ENCODE measurements around the gene SMIM14.
"Not testable (repeated sequence)": the region's sequence is repeated elsewhere in the genome, so short reads cannot be mapped to it uniquely, and the experiment has no call there.

SMIM14 gene

GRCh38 chr4:39655876-39656275 is 17.2 kb upstream of the SMIM14 start:
- peak; percentile 24 for DNase-seq
- no peak overlapping the region for H4K8ac ChIP-seq (ENCODE audit: low read length)
- peak overlapping the region; percentile 56 for H3K9ac ChIP-seq (ENCODE audit: low read length)
- no peaks in the 10 kb centered on the region for H3K36me3 ChIP-seq (ENCODE audit: control insufficient read depth in 1 of 2, insufficient read depth in 2 of 2, low read depth in 1 of 2, low read length in 2 of 2)
- H3K4me1 ChIP-seq (ENCODE audit: control insufficient read depth, insufficient read depth, low read depth, low read length) = no peaks in the 10 kb centered on the region
- H3K4ac ChIP-seq (ENCODE audit: low read depth in 1 of 2, low read length in 2 of 2) = no peak overlapping the region
- H3K23ac ChIP-seq (ENCODE audit: low read length in 2 of 2) = no peak overlapping the region
- H3K18ac ChIP-seq (ENCODE audit: low read depth in 1 of 2, low read length in 2 of 2) = no peak overlapping the region
- H2BK5ac ChIP-seq (ENCODE audit: low read depth, low read length, poor library complexity, severe bottlenecking) = no peak overlapping the region
- H3K27me3 ChIP-seq (ENCODE audit: control insufficient read depth in 1 of 2, insufficient read depth in 1 of 2, low read length in 2 of 2) = no peaks in the 10 kb centered on the region
- no peak overlapping the region for H2BK120ac ChIP-seq (ENCODE audit: low read depth, low read length)
- H3K14ac ChIP-seq (ENCODE audit: low read length in 2 of 2) = no peak overlapping the region
- no peaks in the 10 kb centered on the region for H3K79me1 ChIP-seq (replicated peaks; ENCODE audit: low read length, poor library complexity, severe bottlenecking)
- no peak overlapping the region for H2BK12ac ChIP-seq (ENCODE audit: low read length in 2 of 2)
- H2BK15ac ChIP-seq (ENCODE audit: low read depth, poor library complexity, severe bottlenecking) = no peak overlapping the region
- no peak overlapping the region for H2AK5ac ChIP-seq (ENCODE audit: low read length, severe bottlenecking)
- peak overlapping the region in 1 of 2 experiments; percentile 30 for H3K4me3 ChIP-seq (ENCODE audit: insufficient read depth in 1 of 2, low read depth in 1 of 2, low read length in 2 of 2)
- H2AFZ ChIP-seq (ENCODE audit: low read depth, low read length) = no peak overlapping the region
- no peak overlapping the region for H3K4me2 ChIP-seq (ENCODE audit: low read length, poor library complexity, severe bottlenecking)
- H4K91ac ChIP-seq (ENCODE audit: low read length) = no peak overlapping the region
- WGBS = 79% methylated on average over 1 of the region's 3 CpGs
- H3K27ac ChIP-seq (ENCODE audit: low read length, poor library complexity, severe bottlenecking) = no peak overlapping the region
- H3K9me3 ChIP-seq (ENCODE audit: control insufficient read depth, low read length) = no peaks in the 10 kb centered on the region

- Histone ChIP-seq H2BK12ac (ENCODE audit: low read length in 2 of 2) (no peak overlapping the region), H3K14ac (ENCODE audit: low read length in 2 of 2) (no peak overlapping the region), H3K23ac (ENCODE audit: low read length in 2 of 2) (no peak overlapping the region), H3K9ac (ENCODE audit: low read length) (peak overlapping the region; percentile 56), H4K8ac (ENCODE audit: low read length) (no peak overlapping the region), H3K4ac (ENCODE audit: low read depth in 1 of 2, low read length in 2 of 2) (no peak overlapping the region), H3K4me2 (ENCODE audit: low read length, poor library complexity, severe bottlenecking) (no peak overlapping the region), H3K4me1 (ENCODE audit: control insufficient read depth, insufficient read depth, low read depth, low read length) (no peaks in the 10 kb centered on the region), H3K79me1 (replicated peaks; ENCODE audit: low read length, poor library complexity, severe bottlenecking) (no peaks in the 10 kb centered on the region), H2BK120ac (ENCODE audit: low read depth, low read length) (no peak overlapping the region), H3K18ac (ENCODE audit: low read depth in 1 of 2, low read length in 2 of 2) (no peak overlapping the region), H3K27me3 (ENCODE audit: control insufficient read depth in 1 of 2, insufficient read depth in 1 of 2, low read length in 2 of 2) (no peaks in the 10 kb centered on the region), H4K91ac (ENCODE audit: low read length) (no peak overlapping the region), H2BK15ac (ENCODE audit: low read depth, poor library complexity, severe bottlenecking) (no peak overlapping the region), H2AFZ (ENCODE audit: low read depth, low read length) (no peak overlapping the region), H2BK5ac (ENCODE audit: low read depth, low read length, poor library complexity, severe bottlenecking) (no peak overlapping the region), H3K9me3 (ENCODE audit: control insufficient read depth, low read length) (no peaks in the 10 kb centered on the region), H2AK5ac (ENCODE audit: low read length, severe bottlenecking) (no peak overlapping the region), H3K27ac (ENCODE audit: low read length, poor library complexity, severe bottlenecking) (no peak overlapping the region), H3K4me3 (ENCODE audit: insufficient read depth in 1 of 2, low read depth in 1 of 2, low read length in 2 of 2) (no peak overlapping the region), H3K36me3 (ENCODE audit: control insufficient read depth in 1 of 2, insufficient read depth in 2 of 2, low read depth in 1 of 2, low read length in 2 of 2) (no peaks in the 10 kb centered on the region)
- DNase-seq = no peak
These were observed 16.5 kb upstream of the SMIM14 start for GRCh38 chr4:39655211-39655610.

- not testable (repeated sequence) for H3K14ac ChIP-seq (ENCODE audit: low read length in 2 of 2); H2AK5ac ChIP-seq (ENCODE audit: low read length, severe bottlenecking); H2BK5ac ChIP-seq (ENCODE audit: low read depth, low read length, poor library complexity, severe bottlenecking); H2BK12ac ChIP-seq (ENCODE audit: low read length in 2 of 2); H3K36me3 ChIP-seq (ENCODE audit: control insufficient read depth in 1 of 2, insufficient read depth in 2 of 2, low read depth in 1 of 2, low read length in 2 of 2); H4K91ac ChIP-seq (ENCODE audit: low read length); H3K27ac ChIP-seq (ENCODE audit: low read length, poor library complexity, severe bottlenecking); H3K4me1 ChIP-seq (ENCODE audit: control insufficient read depth, insufficient read depth, low read depth, low read length); H3K4ac ChIP-seq (ENCODE audit: low read depth in 1 of 2, low read length in 2 of 2); H3K4me3 ChIP-seq (ENCODE audit: insufficient read depth in 1 of 2, low read depth in 1 of 2, low read length in 2 of 2); H3K9me3 ChIP-seq (ENCODE audit: control insufficient read depth, low read length); H3K23ac ChIP-seq (ENCODE audit: low read length in 2 of 2); H3K9ac ChIP-seq (ENCODE audit: low read length); H3K4me2 ChIP-seq (ENCODE audit: low read length, poor library complexity, severe bottlenecking); H3K79me1 ChIP-seq (replicated peaks; ENCODE audit: low read length, poor library complexity, severe bottlenecking); H3K27me3 ChIP-seq (ENCODE audit: control insufficient read depth in 1 of 2, insufficient read depth in 1 of 2, low read length in 2 of 2); H4K8ac ChIP-seq (ENCODE audit: low read length); H2BK15ac ChIP-seq (ENCODE audit: low read depth, poor library complexity, severe bottlenecking); H2AFZ ChIP-seq (ENCODE audit: low read depth, low read length); H3K18ac ChIP-seq (ENCODE audit: low read depth in 1 of 2, low read length in 2 of 2); DNase-seq; H2BK120ac ChIP-seq (ENCODE audit: low read depth, low read length)
- WGBS = 88% methylated on average over 3 of the region's 4 CpGs
These were observed 12.9 kb upstream of the SMIM14 start for GRCh38 chr4:39651586-39651985.

DNA sequence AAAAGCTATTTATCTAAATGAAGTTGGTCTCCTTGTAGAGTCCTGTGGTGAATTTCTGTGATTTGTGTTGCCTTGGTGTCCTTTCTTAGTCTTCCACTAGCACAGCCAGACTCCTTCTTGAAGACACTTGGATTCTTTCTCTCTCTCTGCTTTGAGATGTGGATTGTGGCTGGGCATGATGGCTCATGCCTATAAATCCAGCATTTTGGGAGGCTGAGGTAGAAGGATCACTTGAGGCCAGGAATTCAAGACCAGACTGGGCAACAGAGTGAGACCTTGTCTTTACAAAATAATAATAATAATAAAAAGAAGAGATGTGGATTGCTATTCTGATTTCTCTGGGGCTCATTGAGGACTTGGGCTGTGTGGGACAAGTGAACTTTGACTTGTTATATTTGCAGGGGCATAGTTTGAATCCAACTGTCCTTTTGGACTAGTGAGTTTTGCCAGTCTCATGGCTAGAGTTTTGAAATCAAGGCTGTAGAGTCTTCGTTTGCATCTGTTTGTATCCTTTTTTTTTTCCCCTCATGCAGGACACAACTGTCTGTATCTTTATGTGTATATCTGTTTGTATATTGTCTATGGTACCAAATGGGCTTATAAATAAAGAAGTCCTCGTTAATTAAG is 11.1 kb upstream of the SMIM14 start:
- Histone ChIP-seq H4K91ac (ENCODE audit: low read length) (no peak overlapping the region), H3K9me3 (ENCODE audit: control insufficient read depth, low read length) (no peaks in the 10 kb centered on the region), H3K4ac (ENCODE audit: low read depth in 1 of 2, low read length in 2 of 2) (no peak overlapping the region), H3K9ac (ENCODE audit: low read length) (no peak overlapping the region), H3K36me3 (ENCODE audit: control insufficient read depth in 1 of 2, insufficient read depth in 2 of 2, low read depth in 1 of 2, low read length in 2 of 2) (no peaks in the 10 kb centered on the region), H4K8ac (ENCODE audit: low read length) (no peak overlapping the region), H2BK12ac (ENCODE audit: low read length in 2 of 2) (no peak overlapping the region), H2BK15ac (ENCODE audit: low read depth, poor library complexity, severe bottlenecking) (no peak overlapping the region), H3K18ac (ENCODE audit: low read depth in 1 of 2, low read length in 2 of 2) (no peak overlapping the region), H3K27me3 (ENCODE audit: control insufficient read depth in 1 of 2, insufficient read depth in 1 of 2, low read length in 2 of 2) (no peaks in the 10 kb centered on the region), H3K4me1 (ENCODE audit: control insufficient read depth, insufficient read depth, low read depth, low read length) (no peaks in the 10 kb centered on the region), H3K27ac (ENCODE audit: low read length, poor library complexity, severe bottlenecking) (no peak overlapping the region), H3K14ac (ENCODE audit: low read length in 2 of 2) (no peak overlapping the region), H2BK120ac (ENCODE audit: low read depth, low read length) (no peak overlapping the region), H3K4me2 (ENCODE audit: low read length, poor library complexity, severe bottlenecking) (no peak overlapping the region), H3K4me3 (ENCODE audit: insufficient read depth in 1 of 2, low read depth in 1 of 2, low read length in 2 of 2) (no peak overlapping the region), H2AK5ac (ENCODE audit: low read length, severe bottlenecking) (no peak overlapping the region), H2AFZ (ENCODE audit: low read depth, low read length) (no peak overlapping the region), H3K79me1 (replicated peaks; ENCODE audit: low read length, poor library complexity, severe bottlenecking) (no peaks in the 10 kb centered on the region), H3K23ac (ENCODE audit: low read length in 2 of 2) (no peak overlapping the region), H2BK5ac (ENCODE audit: low read depth, low read length, poor library complexity, severe bottlenecking) (no peak overlapping the region)
- WGBS = no CpG with 5 or more reads among the region's 2 CpGs
- no peak for DNase-seq

Data from mesenchymal stem cell (in vitro differentiated cells and primary cell).